HG03103 (cell line): ENCODE measurements around the gene TIAM2.
A peak's percentile ranks its signal among the peaks of the same experiment; 100 is the strongest.

Source experiments
- ATAC-seq: cut with Tn5 transposase; IDR thresholded peaks from one replicate; pipeline ENCODE4 v1.9.1; 2021; ENCODE audit warnings: low read depth; ENCODE audit not compliant: unreplicated experiment

TIAM2 gene

DNA sequence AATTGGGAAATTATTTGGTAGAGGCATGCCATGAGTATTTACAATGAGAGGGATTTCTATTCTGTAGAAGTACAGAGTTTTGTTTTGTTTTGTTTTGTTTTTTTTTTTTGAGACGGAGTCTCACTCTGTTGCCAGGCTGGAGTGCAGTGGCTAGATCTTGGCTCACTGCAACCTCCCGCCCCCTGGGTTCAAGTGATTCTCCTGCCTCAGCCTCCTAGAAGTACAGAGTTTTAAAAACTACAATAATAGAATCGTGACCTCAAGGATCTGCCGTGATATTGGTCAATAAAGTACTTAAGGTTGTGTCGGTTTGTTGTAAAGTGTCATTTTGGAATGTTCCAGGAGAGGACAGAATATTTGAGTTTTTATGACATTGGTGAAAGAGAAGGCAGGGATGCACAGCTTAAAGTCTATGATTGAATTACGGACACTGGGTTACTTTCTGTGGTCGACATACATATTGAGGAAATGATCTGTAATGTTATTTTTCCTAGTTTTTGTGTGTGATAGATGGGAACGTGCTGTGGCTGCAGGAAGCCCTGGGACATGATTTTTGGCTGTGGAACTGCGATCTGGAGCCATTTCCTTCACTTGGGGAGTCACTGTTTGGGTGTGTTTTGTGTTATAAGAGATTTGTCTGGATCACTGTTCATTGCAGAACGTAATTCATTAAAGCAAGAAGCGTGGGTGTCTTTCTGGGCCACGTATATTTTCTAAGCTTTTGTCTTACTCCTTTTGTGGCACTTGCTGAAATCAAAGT lies 59.6 kb downstream of the TIAM2 start:
- no peak for ATAC-seq

DNA sequence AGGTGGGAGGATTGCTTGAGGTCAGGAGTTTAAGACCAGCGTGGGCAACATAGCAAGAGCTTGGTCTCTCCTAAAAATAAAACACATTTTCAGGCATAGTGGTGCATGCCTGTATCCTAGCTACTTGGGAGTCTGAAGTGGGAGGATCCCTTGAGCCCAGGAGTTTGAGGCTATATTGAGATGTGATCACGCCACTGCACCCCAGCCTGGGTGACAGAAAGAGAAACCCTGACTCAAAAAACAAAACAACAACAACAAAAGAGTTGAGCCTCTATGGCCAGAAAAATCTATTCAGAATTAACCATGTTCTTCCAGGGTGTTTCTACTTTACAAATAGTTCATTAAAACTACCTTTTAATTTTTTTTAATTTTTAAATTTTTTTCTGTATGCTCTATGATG lies 60.6 kb downstream of the TIAM2 start:
- no peak for ATAC-seq

DNA sequence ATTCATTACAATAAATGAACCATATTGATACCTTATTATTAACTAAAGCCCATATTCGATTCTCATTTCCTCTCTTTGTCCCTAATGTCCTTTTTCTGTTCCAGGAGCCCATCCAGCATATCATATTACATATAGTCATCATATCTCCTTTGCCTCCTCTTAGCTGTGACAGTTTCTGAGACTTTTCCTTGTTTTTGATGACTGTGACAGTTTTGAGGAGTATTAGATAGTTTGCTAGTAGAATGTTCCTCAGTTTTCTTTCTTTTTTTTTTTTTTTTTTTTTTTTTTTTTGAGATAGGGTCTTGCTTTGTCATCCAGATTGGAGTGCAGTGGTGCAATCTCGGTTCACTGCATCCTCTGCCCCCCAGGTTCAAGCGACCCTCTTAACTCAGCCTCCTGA lies 61.6 kb downstream of the TIAM2 start:
- no peak for ATAC-seq

GRCh38 chr6:155061381-155061780 lies 66.3 kb downstream of the TIAM2 start:
- ATAC-seq = no peak

DNA sequence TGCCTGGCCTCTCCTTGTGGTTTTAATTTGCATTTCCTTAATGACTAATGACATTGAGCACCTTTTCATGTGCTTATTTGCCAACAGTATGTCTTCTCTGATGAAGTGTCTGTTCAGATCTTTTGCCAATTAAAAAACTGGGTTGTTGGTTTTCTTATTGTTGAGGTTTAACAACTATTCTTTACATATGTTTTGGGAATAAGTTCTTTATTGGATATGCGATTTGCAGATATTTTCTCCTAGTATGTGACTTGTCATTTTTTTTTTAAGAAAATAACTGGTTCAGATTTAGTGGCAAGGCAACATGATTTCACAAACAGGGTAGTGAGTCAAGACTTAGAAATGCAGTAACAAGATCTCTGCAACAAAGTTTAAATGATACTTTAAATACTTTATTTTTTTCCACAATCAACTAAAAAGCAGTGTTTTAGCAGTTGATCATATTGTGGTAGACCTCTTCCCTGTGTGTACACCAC lies 67.8 kb downstream of the TIAM2 start:
- ATAC-seq = no peak

DNA sequence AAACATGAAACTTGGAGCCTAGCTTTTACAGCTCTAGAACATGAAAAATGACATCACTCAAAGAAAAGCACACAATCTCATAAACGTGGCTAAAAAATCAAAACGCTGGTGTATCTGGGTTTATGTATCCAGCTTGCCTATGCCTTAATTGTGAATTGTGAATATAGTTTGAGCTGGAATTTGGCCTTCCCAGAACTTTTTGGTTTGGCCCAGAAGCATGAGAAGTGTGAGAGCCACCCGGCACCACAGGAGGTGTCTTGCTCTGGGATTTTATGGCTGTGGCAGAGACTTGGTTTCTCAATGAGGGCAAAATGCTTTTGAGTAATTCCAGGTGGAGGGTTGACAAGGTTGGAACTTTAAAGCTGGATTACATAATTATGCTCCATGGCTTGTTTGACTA lies 69.2 kb downstream of the TIAM2 start:
- no peak for ATAC-seq

- no peak for ATAC-seq
Observed at GRCh38 chr6:155066361-155066760, 71.2 kb downstream of the TIAM2 start.

DNA sequence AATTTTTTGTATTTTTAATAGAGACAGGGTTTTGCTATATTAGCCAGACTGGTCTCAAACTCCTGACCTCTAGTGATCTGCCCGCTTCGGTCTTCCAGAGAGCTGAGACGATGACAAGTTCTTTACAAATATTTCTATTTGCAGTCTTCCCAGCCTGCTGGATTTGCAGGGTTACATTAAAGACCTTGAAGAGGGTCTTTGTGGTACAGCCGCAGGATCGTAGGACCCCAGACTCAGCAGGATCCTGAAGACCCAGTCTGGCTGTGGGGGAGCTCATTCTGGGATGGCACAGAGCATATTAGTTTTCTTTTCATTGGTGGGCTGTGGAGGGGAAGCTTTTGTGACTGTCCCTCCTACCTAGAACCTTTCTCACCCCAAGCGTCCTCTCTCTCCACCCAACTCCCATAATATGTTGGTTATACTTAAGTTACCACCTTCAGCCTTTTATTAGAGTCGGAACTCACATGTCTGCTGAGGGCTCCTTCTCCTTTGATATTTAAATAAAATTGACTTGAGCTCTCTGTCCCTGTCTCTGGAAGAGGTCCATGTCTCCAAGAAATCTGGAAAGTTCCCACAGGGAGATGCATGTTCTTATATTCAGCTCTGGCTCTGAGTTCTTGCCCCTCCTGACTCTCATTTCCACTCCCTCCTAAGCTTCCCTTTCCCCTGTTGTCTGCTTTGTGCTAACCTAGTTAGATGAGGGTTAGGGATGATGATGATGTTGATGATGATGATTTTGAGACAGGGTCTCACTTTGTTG lies 72.0 kb downstream of the TIAM2 start:
- no peak for ATAC-seq

DNA sequence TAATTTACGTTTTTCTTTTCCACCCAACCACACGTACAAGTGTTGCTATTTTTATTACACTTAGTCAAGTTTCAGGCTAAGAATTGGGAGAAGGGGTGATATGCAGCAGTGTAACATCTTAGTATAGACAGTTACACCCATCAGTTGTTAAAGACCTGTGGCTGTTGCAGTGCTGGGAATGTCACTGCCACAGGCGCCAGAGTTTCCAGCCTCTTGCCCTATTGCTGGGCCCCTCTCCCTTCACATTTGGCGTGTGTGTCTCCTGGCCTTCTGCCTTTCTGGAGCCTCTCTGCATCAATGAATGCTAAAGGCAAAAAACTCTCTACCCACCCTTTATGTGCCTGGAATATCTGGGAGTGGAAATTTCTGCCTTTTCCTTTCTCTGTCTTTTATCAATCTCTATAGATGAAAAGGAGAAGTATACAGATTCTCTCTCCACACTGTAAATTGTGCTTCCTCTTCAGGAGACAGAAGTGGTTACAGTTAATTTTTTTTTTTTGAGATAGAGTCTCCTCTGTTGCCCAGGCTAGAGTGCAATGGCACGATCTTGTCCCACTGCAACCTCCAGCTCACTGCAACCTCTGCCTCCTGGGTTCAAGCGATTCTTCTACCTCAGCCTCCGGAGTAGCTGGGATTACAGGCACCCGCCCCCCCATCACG lies 73.0 kb downstream of the TIAM2 start:
- no peak for ATAC-seq

- no peak for ATAC-seq
Observed at GRCh38 chr6:155069543-155069942, 74.4 kb downstream of the TIAM2 start.

- no peak for ATAC-seq
Observed at GRCh38 chr6:155075930-155076695, 81.0 kb downstream of the TIAM2 start.

DNA sequence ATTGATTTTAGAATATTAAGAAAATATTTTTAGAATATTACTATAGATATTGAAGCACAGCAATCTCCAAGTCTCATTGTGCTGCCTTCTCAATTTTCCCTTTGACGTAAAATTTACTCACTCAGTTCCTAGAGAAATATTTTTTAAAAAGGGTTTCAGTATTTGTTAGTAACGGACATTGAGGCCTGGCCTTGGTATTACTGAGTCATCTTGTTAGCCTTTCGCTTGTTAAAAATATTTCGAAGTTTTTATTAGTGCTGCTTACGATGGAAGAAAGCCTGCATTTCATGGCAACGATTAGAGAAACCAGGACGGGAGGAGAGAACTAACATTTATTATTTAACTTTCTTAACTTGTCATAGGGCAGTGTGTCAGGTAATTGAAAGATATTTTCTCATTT lies 82.2 kb downstream of the TIAM2 start:
- ATAC-seq = no peak

- ATAC-seq = no peak
Observed at GRCh38 chr6:155077784-155078183, 82.7 kb downstream of the TIAM2 start.

DNA sequence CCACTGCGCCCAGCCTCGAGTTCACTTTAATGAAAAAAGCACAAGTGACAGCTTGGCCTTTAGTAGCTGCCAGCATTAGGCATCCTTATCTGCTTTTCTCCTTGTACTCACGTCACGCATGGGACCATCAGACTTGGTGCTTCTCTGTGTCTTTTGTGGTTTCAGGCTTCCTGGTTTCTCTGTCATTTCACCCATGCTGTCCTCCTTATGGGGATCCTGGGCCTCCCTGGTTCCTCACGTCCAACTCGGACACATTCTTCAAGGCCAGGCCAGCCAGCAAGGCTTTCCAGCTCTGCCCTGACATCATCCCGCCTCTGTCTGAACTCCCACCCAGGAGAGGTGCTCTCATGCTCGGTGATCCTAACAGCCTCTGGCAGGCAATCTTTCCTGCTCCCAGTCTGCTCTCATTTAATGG lies 83.2 kb downstream of the TIAM2 start:
- no peak for ATAC-seq

DNA sequence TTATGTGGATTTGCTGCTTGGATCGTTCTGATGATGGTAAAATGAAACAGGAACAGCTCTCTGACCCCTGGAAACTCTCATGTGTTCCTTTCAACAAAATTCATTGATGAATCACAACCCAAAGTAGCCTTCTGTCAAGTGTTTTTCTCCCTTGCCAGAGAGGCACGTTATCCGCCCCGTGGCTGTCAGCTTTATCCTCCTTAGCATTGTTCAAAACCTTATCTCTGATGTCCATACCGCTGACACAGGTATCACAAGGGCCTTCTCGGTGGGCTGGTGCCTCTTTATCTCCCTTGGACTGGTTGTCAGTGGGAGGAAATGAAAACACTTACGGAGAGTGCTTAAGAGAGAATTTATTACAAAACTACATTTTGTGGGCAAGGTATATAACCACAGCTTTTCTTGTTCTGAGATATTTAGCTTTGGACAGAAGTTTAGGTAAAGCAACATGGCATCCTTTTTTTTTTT lies 84.9 kb downstream of the TIAM2 start:
- ATAC-seq = peak; percentile 49

DNA sequence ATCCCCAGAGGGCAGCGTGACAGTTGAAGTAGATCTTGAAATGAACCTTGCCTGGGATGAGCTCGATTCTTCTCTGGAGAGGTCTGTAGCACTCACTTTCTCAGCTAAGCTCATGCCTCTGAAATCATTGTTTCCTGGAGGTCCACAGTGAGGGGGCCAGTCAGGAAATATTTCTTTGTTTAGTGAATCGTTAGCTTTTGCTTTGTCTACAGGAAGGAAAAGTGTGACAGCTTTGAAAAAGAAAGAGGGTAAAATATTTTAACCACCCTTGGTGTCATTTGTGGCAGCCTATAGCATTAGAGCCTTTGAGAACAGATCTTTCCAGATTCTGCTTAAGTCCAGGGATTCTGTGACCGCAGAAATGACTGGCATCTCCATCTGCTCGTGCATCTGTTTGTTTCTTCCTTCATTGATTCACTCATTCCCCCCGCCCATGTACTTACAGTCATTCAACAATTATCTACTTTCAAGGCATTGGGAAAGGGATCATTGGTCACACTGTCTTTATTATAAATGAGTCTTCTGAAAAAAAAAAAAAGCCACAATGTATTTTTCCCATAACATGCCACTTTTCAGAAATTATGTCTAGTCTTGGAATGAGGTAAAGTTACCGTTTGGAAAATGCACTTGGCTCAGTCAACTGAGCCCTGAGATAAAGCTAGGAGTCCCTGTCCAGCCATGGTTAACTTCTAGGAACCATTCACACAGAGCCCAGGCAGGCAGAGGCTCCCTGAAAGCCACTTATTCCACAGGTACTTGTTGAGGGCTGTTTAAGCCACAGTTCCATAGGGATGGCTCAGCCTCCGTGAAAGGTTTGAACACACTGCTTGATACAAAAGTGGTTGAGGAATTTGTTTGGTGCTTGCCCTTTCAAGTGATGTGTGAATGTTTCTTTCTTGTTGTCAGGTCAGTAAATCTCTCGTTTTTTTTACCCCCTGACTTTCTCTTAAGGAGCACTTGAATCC lies 86.0 kb downstream of the TIAM2 start:
- no peak for ATAC-seq

GRCh38 chr6:155084431-155085123 lies 89.5 kb downstream of the TIAM2 start:
- ATAC-seq = no peak

DNA sequence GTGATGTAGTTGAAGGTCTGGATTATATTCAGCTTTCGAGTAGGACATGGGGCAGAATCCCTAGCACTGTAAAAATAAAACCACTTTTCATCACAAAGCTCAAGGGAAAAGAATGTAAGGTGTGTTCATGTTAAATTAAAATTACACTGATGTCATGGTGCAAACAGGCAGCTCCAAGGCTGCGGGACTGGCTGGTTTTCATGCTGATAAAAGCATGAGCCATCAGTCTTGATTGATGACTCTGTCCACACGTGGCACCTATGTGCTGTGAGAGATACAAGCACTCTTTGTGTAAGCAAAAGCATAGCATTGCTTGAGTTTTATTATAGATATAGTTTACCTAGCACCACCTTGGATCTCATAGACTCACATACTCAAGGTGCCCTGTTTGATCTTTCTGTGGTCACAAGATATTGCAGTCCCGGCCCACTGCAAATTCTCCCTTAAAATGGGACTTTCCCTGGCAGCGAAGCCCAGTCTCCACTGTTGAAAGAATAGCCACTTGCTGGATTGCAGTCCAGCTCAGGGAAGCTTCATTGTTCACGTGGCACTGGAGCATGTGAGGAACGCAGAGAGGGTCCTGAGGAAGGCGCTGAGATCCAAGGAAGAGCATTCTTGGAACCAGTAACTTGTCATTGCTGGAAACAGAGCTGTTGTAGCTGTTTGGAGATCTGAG lies 90.6 kb downstream of the TIAM2 start:
- ATAC-seq = no peak
